8988T (cell line): Measurements from ENCODE around the gene ALG8.
"Not testable (repeated sequence)": the region's sequence is repeated elsewhere in the genome, so short reads cannot be mapped to it uniquely, and the experiment has no call there.

Experiments used
- DNase-seq: peaks from one replicate; pipeline ENCODE4 v3.0.0; 2011

Gene ALG8

GRCh38 chr11:78139422-78140391 is at the start of gene ALG8:
Gene ALG8 (minus strand): TSS chr11:78139626. CDS start chr11:78139588, 38 bp downstream.
- peak; percentile 96 for DNase-seq

DNA sequence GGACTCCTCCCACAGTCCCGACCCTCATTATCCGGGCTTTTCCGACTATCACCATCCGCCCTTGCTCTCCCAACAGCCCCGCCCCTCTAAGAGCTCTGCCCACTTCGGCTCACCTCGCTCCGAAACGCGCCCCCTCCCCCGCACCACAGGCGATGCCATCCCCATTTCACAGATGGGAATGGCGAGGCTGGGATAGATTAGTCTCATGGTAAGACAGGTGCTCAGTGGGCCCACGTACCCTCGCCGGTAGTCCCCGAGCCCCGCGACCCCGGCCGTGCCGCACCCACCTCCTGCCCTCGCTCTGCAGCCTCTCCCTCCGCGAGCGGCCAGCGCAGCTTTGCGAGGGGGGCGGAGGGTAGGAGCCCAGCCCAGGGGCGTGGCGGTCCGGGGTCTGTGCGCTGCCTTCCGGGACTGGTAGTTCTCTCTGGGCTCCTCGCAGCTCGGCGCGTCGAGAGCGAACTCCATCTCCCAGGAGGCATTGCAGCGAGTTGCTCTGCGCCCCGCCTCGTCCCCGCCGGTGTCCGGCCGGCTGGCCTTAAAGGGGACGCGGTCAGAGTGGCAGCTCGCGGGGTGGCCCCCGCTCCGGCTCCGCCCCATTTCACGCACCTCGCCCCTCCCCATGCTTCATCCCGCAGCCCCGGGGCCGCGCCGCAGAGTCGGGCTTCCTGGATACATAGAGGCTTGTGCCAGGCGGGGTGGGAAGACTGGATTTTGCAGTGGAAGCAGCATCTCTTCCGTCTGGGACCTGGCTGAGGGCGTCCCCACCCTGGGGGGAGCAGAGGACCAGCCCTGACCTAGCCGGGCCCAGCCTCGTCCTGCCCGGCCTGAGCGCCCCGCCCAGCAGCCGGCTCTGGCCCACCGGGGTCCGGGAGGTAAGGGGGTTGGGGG is 49.1 kb upstream of the ALG8 start, which contains the start of the genes KCTD21 and USP35:
TSS of gene KCTD21 (minus strand) at position 341 of the 888 bp plus-strand sequence. CDS start 14,072 bp downstream, outside the sequence.
TSS of gene USP35 (plus strand) at position 634 of the 888 bp plus-strand sequence. CDS start 7,327 bp downstream, outside the sequence.
- peak; percentile 98 for DNase-seq

GRCh38 chr11:78187366-78188285 is 48.2 kb upstream of the ALG8 start:
- no peak for DNase-seq

- DNase-seq, result no peak
Measured at GRCh38 chr11:78181185-78181584, 41.8 kb upstream of the ALG8 start.

DNA sequence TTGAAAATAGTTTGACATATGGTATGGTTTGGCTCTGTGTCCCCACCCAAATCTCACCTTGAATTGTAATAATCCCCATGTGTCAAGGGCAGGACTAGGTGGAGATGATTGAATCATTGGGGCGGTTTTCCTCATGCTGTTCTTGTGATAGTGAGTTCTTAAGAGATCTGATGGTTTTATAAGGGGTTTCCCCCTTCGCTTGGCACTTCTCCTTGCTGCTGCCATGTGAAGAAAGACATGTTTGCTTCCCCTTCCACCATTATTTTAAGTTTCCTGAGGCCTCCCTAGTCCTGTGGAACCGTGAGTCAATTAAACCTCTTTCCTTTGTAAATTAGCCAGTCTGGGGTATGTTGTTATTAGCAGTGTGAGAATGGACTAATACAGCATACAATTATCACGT is 41.3 kb upstream of the ALG8 start:
- no peak for DNase-seq

DNA sequence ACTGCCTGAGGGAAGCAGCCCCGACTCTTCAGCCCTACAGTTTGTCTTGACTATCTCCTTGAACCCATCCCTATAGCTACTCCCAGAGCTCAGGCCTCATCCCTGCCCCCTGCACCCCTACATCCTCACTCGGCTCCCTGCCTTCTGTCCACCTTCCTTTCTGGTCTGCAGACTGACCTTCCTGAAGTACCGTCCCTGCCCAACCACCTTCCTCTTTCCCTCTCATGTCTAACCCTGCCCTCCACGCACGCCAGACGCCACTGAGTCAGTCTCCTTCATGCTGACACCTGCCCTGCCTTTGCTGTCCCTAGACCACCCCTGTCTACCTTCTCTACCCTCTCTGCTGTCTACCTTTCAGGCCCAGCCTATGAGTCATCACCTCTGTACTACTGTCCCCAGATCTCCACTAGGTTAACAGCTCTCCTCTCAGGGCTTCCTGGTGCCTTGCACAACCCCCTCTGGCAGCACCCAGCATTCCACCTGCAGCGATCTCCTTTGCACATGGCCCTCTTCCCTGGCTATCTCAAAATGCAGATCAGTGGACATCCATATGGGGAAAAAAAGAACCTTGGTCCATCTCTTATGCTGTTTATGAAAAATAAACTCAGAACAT is 40.1 kb upstream of the ALG8 start:
- no peak for DNase-seq

DNA sequence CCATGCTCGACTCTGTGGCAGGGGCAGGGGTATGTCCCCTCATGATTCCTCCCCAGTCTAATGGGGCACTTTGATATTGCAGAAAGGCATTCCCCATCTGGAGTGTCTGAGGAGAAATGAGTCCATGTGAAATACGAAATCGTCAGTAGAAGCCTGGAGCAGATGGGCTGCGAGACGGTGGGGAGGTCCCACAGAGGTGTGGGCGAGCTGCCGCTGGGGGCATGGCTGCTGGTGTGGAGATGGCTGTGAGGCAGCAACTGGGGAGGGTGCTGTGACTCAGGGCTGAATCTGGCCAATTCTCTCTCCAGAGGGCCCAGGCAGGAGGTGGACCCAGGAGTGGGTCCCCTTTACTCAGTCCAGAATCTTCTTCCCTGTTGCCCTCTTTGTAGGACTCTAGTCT is 37.8 kb upstream of the ALG8 start:
- DNase-seq, result no peak

DNA sequence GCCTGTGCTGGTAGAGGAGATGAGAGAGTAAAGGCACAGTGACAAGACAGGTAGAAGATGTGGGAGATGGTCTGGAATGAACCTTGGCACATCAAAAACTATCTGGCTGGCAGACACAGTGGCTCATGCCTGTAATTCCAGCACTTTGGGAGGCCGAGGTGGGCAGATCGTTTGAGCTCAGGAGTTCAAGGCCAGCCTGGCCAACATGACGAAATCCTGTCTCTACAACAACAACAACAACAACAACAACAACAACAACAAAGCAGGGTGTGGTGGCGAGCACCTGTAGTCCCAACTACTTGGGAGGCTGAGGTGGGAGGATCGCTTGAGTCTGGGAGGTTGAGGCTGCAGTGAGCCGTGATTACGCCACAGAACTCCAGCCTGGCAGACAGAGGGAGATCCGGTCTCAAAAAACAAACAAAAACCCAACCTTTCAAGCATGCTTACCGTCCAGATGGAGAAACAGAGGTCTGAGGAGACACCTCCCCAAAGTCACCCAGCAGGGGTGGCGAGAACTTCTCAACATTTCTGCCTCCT is 37.2 kb upstream of the ALG8 start:
- DNase-seq, result no peak

GRCh38 chr11:78175862-78176261 is 36.4 kb upstream of the ALG8 start:
- DNase-seq, result not testable (repeated sequence)

DNA sequence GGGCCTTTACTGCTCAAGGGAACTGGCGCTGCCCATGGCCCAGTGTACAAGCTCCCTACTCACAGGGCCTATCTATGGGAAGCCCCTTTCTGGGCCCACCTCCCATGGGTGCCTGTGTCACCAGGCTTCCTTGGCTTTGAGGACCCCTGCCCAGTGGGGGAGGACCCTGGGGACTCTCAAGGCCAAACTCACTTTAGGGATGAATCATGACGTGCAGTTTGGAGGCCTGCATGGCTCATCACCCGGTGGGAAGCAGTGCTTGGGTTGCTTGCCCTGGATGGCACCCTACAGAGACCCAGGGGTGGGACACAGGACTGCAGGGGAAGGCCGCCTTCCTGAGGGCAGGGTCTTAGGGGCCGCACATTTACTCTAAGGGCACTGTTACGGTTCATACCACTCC is 32.5 kb upstream of the ALG8 start:
- no peak for DNase-seq

DNA sequence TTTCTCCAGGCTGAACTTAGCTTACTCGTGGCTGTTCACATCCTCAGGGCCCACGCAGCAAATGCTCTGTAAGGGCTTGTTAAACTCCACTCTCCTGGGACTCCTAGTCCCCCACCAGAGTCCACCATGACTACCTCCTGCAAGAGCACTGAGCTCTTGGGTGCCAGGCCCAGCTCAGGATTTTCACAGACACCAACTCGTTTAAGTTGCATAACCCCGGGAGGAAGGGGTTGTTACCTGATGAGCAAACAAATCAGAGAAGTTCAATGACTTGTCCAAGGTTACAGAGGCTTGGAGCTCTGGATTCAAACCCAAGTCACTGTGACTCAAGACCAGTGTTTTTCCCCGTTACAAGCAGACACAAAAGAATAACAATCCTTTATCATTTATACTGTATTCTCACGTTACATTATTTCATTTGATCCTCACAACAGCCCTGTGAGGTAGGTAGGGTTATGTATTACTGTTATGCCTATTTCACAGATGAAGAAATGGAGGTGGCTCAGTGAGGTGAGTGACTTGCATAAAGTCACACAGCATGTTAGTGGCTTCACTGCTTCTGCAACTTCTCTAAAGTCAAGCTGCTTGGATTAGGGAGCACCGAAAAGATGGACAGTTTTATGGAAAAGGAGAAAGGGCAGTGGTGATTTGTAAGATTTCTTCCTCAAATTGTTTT is 31.6 kb upstream of the ALG8 start:
- no peak for DNase-seq

GRCh38 chr11:78170413-78170812 is 31.0 kb upstream of the ALG8 start:
- no peak for DNase-seq

DNA sequence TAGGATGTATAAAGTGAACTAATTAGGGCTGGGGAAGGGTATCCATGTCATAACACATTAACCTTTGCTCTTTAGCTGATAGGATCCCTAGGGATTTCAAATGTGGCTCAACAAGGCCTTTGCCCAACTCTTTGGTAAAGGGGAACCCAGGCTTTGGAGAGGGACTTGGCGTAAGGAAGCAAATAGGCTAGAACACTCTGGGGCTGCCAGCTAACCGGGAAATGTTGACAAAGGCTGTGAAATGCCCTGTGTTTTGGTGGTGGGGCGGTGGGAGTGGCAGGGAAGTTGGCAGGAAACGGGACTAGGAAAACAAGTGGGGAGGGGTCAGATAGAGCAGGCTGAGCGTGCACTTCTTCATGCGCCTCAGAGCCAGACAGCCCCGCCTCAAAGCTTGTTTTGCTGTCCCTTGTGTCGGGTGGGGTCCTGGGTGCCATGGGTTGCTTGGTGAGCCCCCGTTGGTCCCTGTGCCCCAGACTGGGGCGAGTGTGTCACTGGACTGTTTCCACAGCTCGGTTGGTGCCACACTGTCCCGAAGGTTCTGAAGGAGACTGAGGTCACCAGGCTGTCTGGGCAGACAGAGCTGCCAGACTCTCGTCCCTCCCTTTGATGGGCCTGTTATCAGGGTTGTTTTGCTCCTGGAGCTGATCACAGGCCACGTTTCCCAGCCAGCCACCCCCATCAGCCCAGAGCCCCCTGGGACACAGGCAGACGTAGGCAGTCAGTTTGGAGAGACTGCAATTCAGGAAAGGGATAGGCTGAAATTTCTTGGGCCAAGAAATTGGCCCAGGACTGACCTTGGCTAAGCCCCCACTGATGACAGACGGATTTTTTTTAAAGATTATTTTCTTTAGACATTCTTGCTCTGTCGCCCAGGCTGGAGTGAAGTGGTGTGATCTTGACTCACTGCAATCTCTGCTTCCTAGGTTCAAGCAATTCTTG is 29.4 kb upstream of the ALG8 start:
- DNase-seq, result no peak

DNA sequence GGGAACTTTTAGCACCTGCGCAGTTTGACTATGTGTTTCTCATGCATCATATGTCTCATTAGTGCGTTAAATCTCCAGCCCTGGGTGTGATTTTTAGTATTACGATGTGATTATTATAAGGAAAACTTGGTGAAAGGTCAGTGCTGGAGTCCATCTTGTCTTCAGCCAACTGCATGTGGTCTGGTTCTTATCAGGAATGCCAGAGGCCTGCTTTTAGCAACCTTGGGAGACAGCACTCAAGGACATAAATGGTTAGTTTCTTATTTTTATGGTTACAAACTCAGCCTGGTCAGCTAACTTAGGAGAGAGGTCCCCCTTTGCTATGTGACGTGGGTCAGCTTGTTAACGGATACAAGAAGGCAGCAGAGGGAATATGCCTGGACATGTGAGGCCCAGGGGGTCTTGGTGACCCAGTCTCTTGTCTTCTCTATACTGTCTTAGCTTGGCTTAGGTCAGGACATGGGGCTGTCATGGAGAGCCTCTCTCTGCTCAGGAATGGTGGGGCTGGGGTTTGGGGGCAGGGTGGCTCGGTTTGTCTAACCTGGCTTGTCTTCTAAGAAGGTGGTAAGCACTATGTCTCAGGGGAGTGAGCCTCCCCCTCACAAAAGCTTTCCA is 27.5 kb upstream of the ALG8 start:
- DNase-seq, result no peak

DNA sequence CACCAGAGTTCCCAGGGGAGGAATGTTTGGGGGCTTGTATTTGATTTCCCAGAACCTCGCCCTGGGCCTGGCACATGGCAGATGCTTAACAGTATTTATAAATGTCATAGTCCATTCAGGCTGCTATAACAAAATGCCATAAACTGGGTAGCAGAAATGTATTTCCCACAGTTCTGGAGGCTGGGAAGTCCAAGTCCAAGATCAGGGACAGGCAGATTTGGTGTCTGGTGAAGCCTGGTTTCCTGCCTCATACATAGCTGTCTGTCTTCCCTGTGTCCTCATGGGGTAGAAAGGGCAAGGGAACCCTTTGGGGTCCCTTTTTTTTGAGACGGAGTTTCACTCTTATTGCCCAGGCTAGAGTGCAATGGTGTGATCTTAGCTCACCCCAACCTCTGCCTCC is 25.0 kb upstream of the ALG8 start:
- no peak for DNase-seq

GRCh38 chr11:78163828-78164227 is 24.4 kb upstream of the ALG8 start:
- DNase-seq, result no peak

DNA sequence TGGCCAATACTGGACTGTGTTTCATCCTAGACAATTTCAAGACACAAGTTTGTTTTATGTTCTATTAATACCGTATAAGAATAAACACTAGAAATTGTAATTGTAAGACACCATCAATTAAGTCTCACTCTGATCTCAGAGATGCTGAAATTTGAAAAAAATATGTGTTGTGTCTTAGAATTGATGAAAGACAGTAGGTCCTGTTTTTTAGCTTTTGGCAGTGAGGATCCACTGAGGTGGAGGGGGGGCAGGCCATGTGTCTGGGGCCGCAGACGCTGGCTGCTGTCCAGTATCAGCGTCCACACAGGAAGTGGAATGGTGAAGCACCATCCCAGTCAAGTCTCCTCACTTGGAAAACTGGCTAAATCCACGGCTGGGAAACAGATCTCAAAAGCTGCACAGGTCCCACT is 22.5 kb upstream of the ALG8 start:
- no peak for DNase-seq

- DNase-seq, result no peak
Measured at GRCh38 chr11:78161346-78161745, 21.9 kb upstream of the ALG8 start.

GRCh38 chr11:78160557-78160956 is 21.1 kb upstream of the ALG8 start:
- DNase-seq, result no peak
